Measurements from ENCODE around the gene SNRNP25.

GRCh38 chr16:55571-56136, 2.0 kb downstream of the SNRNP25 start:
- TF ChIP-seq YY1 (IDR thresholded peaks at IDR 0.05; ENCODE audit: insufficient read depth, insufficient read length) (no peak), ZNF274 (IDR thresholded peaks at IDR 0.05; ENCODE audit: low read depth, low read length) (no peak)
